Endodermal cell (in vitro differentiated cells): Measurements from ENCODE around the gene FAM90A26. TPM values are rescaled to one million over a fixed set of nuclear protein-coding genes. Genes with fewer than 3 reads are reported as not detected.
"Not testable (repeated sequence)": the region's sequence is repeated elsewhere in the genome, so short reads cannot be mapped to it uniquely, and the experiment has no call there.

ENCODE experiments used
- DNase-seq: peaks from one replicate; pipeline ENCODE4 v3.0.0-alpha.2; 2017
- H3K27ac ChIP-seq: 2 replicates; pipeline ENCODE4 v1.5.1; 2013; ENCODE audit warnings: mild to moderate bottlenecking, low read depth, low read length, moderate library complexity
- H3K27me3 ChIP-seq: 2 replicates; pipeline ENCODE4 v1.6.1; 2013; ENCODE audit warnings: mild to moderate bottlenecking, low read length, moderate library complexity; ENCODE audit not compliant: insufficient read depth, control insufficient read depth, poor library complexity, severe bottlenecking
- H3K36me3 ChIP-seq: 2 replicates; pipeline ENCODE4 v1.7.0; 2013; ENCODE audit warnings: mild to moderate bottlenecking, low read length, moderate library complexity; ENCODE audit not compliant: control insufficient read depth, insufficient read depth
- H3K4me1 ChIP-seq: one replicate; pipeline ENCODE4 v1.7.0; 2013; ENCODE audit warnings: low read length; ENCODE audit not compliant: control insufficient read depth, insufficient read depth
- H3K4me3 ChIP-seq: 2 replicates; pipeline ENCODE4 v1.5.1; 2013; ENCODE audit warnings: mild to moderate bottlenecking, low read length, moderate library complexity
- H3K9ac ChIP-seq: 2 replicates; pipeline ENCODE4 v1.6.1; 2013; ENCODE audit warnings: mild to moderate bottlenecking, low read length, moderate library complexity; ENCODE audit not compliant: poor library complexity, severe bottlenecking; ENCODE audit errors: extremely low read depth
- H3K9me3 ChIP-seq: 2 replicates; pipeline ENCODE4 v1.6.1; 2013; ENCODE audit warnings: mild to moderate bottlenecking, low read length, moderate library complexity; ENCODE audit not compliant: control insufficient read depth
- H3K27ac Mint-ChIP-seq: 2 replicates; pipeline ENCODE4 v1.8.0; 2020; ENCODE audit warnings: mixed read lengths
- H3K27me3 Mint-ChIP-seq: 2 replicates; pipeline ENCODE4 v1.8.0; 2021; ENCODE audit warnings: mild to moderate bottlenecking, mixed read lengths; ENCODE audit not compliant: insufficient read depth
- H3K36me3 Mint-ChIP-seq: 2 replicates; pipeline ENCODE4 v1.8.0; 2020; ENCODE audit warnings: low read depth, mixed read lengths
- H3K4me1 Mint-ChIP-seq: 2 replicates; pipeline ENCODE4 v1.8.0; 2020; ENCODE audit warnings: mixed read lengths
- H3K4me3 Mint-ChIP-seq: 2 replicates; pipeline ENCODE4 v1.8.0; 2020; ENCODE audit warnings: mild to moderate bottlenecking, moderate library complexity, mixed read lengths
- H3K9me3 Mint-ChIP-seq: 2 replicates; pipeline ENCODE4 v1.8.0; 2020; ENCODE audit warnings: mild to moderate bottlenecking, mixed read lengths
- WGBS, 2 experiments: methylation state at CpG; one replicate each; pipeline versions ENCODE4 v1.1.5 to v1.1.7; 2013; ENCODE audit warnings: missing lambda C conversion rate in 2 of 2, mixed read lengths in 1 of 2; ENCODE audit not compliant: insufficient coverage in 1 of 2, insufficient read length in 1 of 2; 5-methylcytosine and 5-hydroxymethylcytosine counted together
- total RNA-seq, 2 donors: library from RNA; stranded (reverse); fragmentation: NEBNext Ultra II Directional in 1 of 2; extraction: Animal tissue kit (Norgen Biotek cat#: 25700) in 1 of 2; gene quantifications; 2 replicates in 1 of 2; 3 replicates in 1 of 2; pipeline ENCODE4 v1.2.1, GENCODE V29; 2021
- TF ChIP-seq, protein P1 (sequence below): fragments of 200-600 bp; sonication (generic); conservative IDR thresholded peaks from 2 replicates; pipeline ENCODE4 v1.5.0; 2021; ENCODE audit warnings: antibody characterized with exemption, mild to moderate bottlenecking

The FAM90A26 gene
- total RNA-seq, 2 donors from 2014 or later: not detected

DNA sequence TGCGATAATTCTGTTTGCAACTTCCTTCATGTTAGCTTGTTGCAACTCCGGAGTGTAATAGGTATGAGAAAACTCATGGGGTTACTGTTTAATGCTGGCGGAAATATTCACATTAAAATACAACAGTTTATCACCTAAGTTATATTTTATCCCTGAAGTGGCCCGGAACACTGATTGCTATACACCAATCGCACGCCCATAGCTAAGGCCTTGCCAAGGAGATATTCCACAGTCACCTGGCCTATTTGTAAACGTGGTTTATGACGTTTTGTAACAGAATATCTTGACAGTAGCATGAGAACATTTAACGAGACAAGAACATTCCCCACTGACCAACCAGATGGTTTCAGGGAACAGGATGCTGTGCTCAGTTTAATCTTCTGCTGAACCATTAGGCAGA, 23.2 kb upstream of the FAM90A26 start:
- H3K27me3 Mint-ChIP-seq: no peaks in the 10 kb centered on the region
- H3K27ac ChIP-seq: no peak overlapping the region

DNA sequence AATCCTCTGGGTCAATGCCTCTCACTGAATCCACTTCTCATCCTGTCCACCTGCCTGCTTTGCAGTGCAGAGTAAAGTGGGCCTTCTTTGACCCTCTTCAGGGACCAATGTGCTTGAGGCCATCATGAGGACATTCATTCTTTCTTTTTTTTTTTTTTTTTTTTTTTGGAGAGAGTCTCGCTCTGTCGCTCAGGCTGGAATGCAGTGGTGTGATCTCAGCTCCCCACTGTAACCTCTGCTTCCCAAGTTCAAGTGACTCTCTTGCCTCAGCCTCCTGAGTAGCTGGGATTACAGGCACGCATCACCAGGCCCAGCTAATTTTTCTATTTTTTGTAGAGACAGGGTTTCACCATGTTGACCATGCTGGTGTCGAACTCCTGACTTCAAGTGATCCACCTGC, 22.8 kb upstream of the FAM90A26 start:
- not testable (repeated sequence) for H3K9me3 ChIP-seq, H3K27ac ChIP-seq, H3K27ac Mint-ChIP-seq, H3K36me3 ChIP-seq, H3K4me1 Mint-ChIP-seq, H3K4me3 Mint-ChIP-seq, H3K4me1 ChIP-seq, DNase-seq, H3K27me3 Mint-ChIP-seq, H3K9ac ChIP-seq, H3K27me3 ChIP-seq, H3K4me3 ChIP-seq
- 91% methylated on average over 4 of the region's 4 CpGs; no CpG with 5 or more reads in 1 of the 2 experiments for WGBS, 2 experiments
- Mint-ChIP-seq H3K9me3 (peaks cover 56% of the 10 kb centered on the region), H3K36me3 (peaks cover 18% of the 10 kb centered on the region)

More for the DNA sequence above, 23.2 kb upstream of the FAM90A26 start:
- no peaks in the 10 kb centered on the region for H3K27me3 ChIP-seq
- 89 to 95% methylated on average over 4 to 9 of the region's 9 CpGs for WGBS, 2 experiments
- no peaks in the 10 kb centered on the region for H3K9me3 ChIP-seq
- H3K9ac ChIP-seq: no peak overlapping the region
- no peak overlapping the region for H3K4me3 ChIP-seq
- H3K36me3 ChIP-seq: no peaks in the 10 kb centered on the region
- TF ChIP-seq, protein P1, sequence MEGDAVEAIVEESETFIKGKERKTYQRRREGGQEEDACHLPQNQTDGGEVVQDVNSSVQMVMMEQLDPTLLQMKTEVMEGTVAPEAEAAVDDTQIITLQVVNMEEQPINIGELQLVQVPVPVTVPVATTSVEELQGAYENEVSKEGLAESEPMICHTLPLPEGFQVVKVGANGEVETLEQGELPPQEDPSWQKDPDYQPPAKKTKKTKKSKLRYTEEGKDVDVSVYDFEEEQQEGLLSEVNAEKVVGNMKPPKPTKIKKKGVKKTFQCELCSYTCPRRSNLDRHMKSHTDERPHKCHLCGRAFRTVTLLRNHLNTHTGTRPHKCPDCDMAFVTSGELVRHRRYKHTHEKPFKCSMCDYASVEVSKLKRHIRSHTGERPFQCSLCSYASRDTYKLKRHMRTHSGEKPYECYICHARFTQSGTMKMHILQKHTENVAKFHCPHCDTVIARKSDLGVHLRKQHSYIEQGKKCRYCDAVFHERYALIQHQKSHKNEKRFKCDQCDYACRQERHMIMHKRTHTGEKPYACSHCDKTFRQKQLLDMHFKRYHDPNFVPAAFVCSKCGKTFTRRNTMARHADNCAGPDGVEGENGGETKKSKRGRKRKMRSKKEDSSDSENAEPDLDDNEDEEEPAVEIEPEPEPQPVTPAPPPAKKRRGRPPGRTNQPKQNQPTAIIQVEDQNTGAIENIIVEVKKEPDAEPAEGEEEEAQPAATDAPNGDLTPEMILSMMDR: no peak
- no peak overlapping the region for H3K27ac Mint-ChIP-seq
- H3K4me1 ChIP-seq: no peaks in the 10 kb centered on the region
- H3K9me3 Mint-ChIP-seq: peaks cover 57% of the 10 kb centered on the region
- peaks cover 18% of the 10 kb centered on the region for H3K36me3 Mint-ChIP-seq
- no peak for DNase-seq
- H3K4me3 Mint-ChIP-seq: no peak overlapping the region
- H3K4me1 Mint-ChIP-seq: no peaks in the 10 kb centered on the region

DNA sequence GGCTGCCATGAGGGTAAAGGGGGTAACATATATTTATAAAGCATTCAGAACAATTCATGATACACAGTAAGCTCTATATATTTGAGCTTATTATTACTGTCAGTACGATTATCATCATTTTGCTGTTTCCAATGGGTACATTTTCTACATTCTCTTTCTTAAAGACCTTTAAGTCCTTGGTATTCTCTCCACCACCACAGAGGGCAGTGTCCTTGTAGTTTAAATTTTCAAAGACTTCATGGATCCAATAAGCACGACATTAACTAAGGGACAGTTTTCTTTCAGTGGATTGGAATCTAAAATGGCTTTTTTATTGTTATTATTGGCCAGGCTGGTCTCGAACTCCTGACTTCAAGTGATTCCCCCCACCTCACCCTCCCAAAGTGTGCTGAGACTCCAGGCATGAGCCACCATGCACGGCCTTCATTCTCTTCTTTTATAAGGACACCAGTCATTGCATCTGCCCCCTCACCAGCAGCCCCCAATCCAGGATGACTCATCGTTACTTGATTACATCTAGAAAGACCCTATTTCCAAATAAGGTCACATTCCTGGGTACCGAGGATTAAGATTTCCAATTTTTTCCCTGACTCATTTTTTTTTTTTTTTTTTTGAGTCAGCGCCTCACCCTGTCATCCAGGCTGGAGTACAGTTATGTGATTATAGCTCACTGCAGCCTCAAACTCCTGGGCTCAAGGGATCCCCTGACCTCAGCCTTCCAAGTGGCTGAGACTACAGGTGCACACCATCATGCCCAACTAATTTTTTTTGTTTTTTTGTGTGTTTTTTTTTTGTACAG, 21.4 kb upstream of the FAM90A26 start:
- TF ChIP-seq, protein P1: peak; percentile 44
- not testable (repeated sequence) for H3K27ac Mint-ChIP-seq, H3K27me3 Mint-ChIP-seq, H3K4me1 ChIP-seq, H3K4me1 Mint-ChIP-seq, H3K9me3 ChIP-seq, H3K27ac ChIP-seq, H3K4me3 Mint-ChIP-seq, H3K4me3 ChIP-seq, H3K9ac ChIP-seq, H3K36me3 ChIP-seq, DNase-seq, H3K27me3 ChIP-seq
- WGBS, 2 experiments: 86 to 92% methylated on average over 2 to 6 of the region's 7 CpGs
- H3K36me3 Mint-ChIP-seq: peaks cover 15% of the 10 kb centered on the region
- peaks cover 48% of the 10 kb centered on the region for H3K9me3 Mint-ChIP-seq

DNA sequence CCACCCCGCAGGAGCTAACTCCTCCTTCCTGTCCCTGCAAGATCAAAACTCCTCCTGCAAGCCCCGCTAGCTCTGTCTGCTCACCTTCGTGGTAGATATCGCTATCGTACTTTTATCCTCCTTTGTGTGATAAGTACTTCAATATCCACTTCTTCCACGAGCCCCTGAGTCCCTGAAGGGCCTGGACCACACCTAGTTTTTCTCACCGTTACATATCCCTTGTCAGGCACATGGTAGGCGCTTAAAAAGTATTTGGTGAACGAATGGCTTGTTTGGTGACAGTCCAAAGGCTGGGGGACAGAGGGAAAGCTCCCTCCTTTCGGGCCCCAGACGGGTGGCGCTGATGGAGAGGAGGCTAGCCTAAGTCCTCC, 18.4 kb upstream of the FAM90A26 start:
- not testable (repeated sequence) for H3K9me3 ChIP-seq, H3K27me3 ChIP-seq, H3K4me1 ChIP-seq, H3K36me3 ChIP-seq, H3K4me1 Mint-ChIP-seq, H3K36me3 Mint-ChIP-seq, H3K27me3 Mint-ChIP-seq
- Mint-ChIP-seq H3K4me3 (peak overlapping the region; percentile 71), H3K27ac (peak overlapping the region; percentile 91), H3K9me3 (peaks cover 49% of the 10 kb centered on the region)
- Histone ChIP-seq H3K4me3 (peak overlapping the region; percentile 77), H3K27ac (peak overlapping the region; percentile 73), H3K9ac (peak overlapping the region; percentile 51)
- 5 to 37% methylated on average over 4 to 11 of the region's 12 CpGs for WGBS, 2 experiments
- peak; percentile 44 for DNase-seq

DNA sequence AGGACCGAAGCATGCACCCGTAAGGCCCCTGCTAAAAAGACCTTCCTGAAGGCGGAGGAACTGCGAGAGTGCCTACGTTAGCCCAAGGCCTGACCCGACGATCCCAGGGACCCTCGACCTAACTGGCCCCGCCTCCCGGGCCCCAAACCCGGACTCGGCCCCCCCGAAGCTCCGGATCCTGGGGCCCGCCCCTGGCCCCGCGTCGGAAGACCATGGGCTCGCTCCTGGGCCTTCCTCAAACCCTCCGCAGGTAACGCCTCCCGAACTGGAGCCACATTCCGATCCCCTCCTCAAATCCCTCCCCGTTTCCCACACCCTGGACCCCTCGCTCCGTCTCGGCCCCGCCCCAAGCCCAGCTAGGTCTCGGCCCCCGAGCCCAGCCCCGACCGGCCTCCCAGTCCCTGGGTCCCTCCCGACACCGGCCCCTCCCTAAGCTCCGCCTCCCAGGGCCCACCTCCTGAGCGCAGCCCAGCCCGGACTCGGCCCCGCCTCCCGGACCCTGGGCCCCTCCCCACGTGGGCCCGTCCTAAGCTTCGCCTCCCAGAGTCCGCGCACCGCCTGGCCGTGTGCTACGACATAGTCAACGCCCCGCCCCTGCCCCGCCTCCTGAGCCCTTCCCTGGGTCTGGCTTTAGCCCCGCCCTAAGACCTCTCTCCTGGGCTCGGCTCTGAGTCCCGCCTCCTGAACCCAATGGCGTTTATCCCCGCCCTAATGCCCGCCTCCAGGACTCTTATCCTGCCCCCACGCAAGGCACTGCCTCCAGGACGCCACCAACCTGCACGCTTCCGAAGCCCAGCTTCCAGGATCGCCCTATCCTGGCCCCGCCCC, 17.8 kb upstream of the FAM90A26 start:
- H3K27me3 Mint-ChIP-seq, H3K4me1 Mint-ChIP-seq, H3K27me3 ChIP-seq, H3K9me3 ChIP-seq, H3K36me3 ChIP-seq, H3K4me1 ChIP-seq, H3K36me3 Mint-ChIP-seq: not testable (repeated sequence)
- H3K4me3 Mint-ChIP-seq: peak overlapping the region; percentile 71
- Histone ChIP-seq H3K9ac (peak overlapping the region; percentile 51), H3K4me3 (peak overlapping the region; percentile 77), H3K27ac (peak overlapping the region; percentile 73)
- H3K27ac Mint-ChIP-seq: peak overlapping the region; percentile 94
- DNase-seq: peak; percentile 93
- H3K9me3 Mint-ChIP-seq: peaks cover 44% of the 10 kb centered on the region
- 11 to 29% methylated on average over 12 to 59 of the region's 63 CpGs for WGBS, 2 experiments
